MM.1S (cell line): ENCODE measurements around the gene MYO16.

Source experiments
- DNase-seq: peaks from one replicate; pipeline ENCODE4 v3.0.0-alpha.2; 2015
- H2AFZ ChIP-seq: fragments of 300-600 bp; sonication (generic); 2 replicates; pipeline ENCODE4 v1.6.0; 2016; ENCODE audit warnings: antibody characterized with exemption, low read length
- H3F3A ChIP-seq: fragments of 300-600 bp; sonication (generic); 2 replicates; pipeline ENCODE4 v1.6.1; 2016; ENCODE audit warnings: mild to moderate bottlenecking, antibody characterized with exemption, low read length, moderate library complexity, mixed read lengths; ENCODE audit not compliant: insufficient read depth
- H3K27ac ChIP-seq: fragments of 300-600 bp; sonication (generic); 2 replicates; pipeline ENCODE4 v1.5.1; 2016; ENCODE audit warnings: mild to moderate bottlenecking, low read length
- H3K27me3 ChIP-seq: fragments of 300-600 bp; sonication (generic); replicated peaks from 2 replicates; pipeline ENCODE4 v1.6.0; 2016; ENCODE audit warnings: low read length; ENCODE audit not compliant: insufficient read depth
- H3K36me3 ChIP-seq: fragments of 300-600 bp; sonication (generic); replicated peaks from 2 replicates; pipeline ENCODE4 v1.6.1; 2016; ENCODE audit warnings: mild to moderate bottlenecking, low read length, mixed read lengths; ENCODE audit not compliant: insufficient read depth
- H3K4me1 ChIP-seq: fragments of 300-600 bp; sonication (generic); 2 replicates; pipeline ENCODE4 v1.6.1; 2016; ENCODE audit warnings: low read length, mixed read lengths
- H3K4me2 ChIP-seq: fragments of 300-600 bp; sonication (generic); 2 replicates; pipeline ENCODE4 v1.6.0; 2016; ENCODE audit warnings: low read depth, low read length
- H3K4me3 ChIP-seq: fragments of 300-600 bp; sonication (generic); 2 replicates; pipeline ENCODE4 v1.5.1; 2016; ENCODE audit warnings: low read length, mixed read lengths
- H3K79me2 ChIP-seq: fragments of 300-600 bp; sonication (generic); 2 replicates; pipeline ENCODE4 v1.6.1; 2016; ENCODE audit warnings: mixed run types, low read length, mixed read lengths
- H3K9ac ChIP-seq: fragments of 300-600 bp; sonication (generic); 2 replicates; pipeline ENCODE4 v1.6.1; 2016; ENCODE audit warnings: low read length, mixed read lengths
- H3K9me2 ChIP-seq: fragments of 300-600 bp; sonication (generic); replicated peaks from 2 replicates; pipeline ENCODE4 v1.6.1; 2016; ENCODE audit warnings: mild to moderate bottlenecking, low read length, mixed read lengths; ENCODE audit not compliant: insufficient read depth
- H3K9me3 ChIP-seq: fragments of 300-600 bp; sonication (generic); replicated peaks from 2 replicates; pipeline ENCODE4 v1.6.1; 2016; ENCODE audit warnings: mild to moderate bottlenecking, low read length, mixed read lengths; ENCODE audit not compliant: insufficient read depth
- H4K20me1 ChIP-seq: fragments of 300-600 bp; sonication (generic); 2 replicates; pipeline ENCODE4 v1.6.1; 2016; ENCODE audit warnings: mild to moderate bottlenecking, low read length, moderate library complexity, mixed read lengths; ENCODE audit not compliant: insufficient read depth
- CTCF ChIP-seq: fragments of 300-600 bp; sonication (generic); IDR thresholded peaks from 2 replicates; pipeline ENCODE4 v1.5.1; 2016; ENCODE audit warnings: antibody characterized with exemption, low read length, mixed read lengths
- EZH2 ChIP-seq: fragments of 300-600 bp; sonication (generic); optimal IDR thresholded peaks from 2 replicates; pipeline ENCODE3; 2017; ENCODE audit warnings: low read depth, mild to moderate bottlenecking, antibody characterized with exemption, low read length, mixed read lengths
- EZH2phosphoT487 ChIP-seq: fragments of 300-600 bp; sonication (generic); IDR thresholded peaks from 2 replicates; pipeline ENCODE4 v1.6.1; 2018; ENCODE audit warnings: antibody characterized with exemption, low read length

MYO16 gene

GRCh38 chr13:109204657-109205056 lies 575.2 kb downstream of the MYO16 start:
- Histone ChIP-seq H3K9me2 (no peaks in the 10 kb centered on the region), H3K36me3 (no peaks in the 10 kb centered on the region), H3K4me2 (no peak overlapping the region), H4K20me1 (no peaks in the 10 kb centered on the region), H2AFZ (no peak overlapping the region), H3K27me3 (no peaks in the 10 kb centered on the region), H3K9me3 (no peaks in the 10 kb centered on the region), H3K9ac (no peak overlapping the region), H3K4me1 (peaks cover 3% of the 10 kb centered on the region), H3F3A (no peaks in the 10 kb centered on the region), H3K4me3 (no peak overlapping the region), H3K79me2 (no peaks in the 10 kb centered on the region), H3K27ac (no peak overlapping the region)
- no peak for DNase-seq
- no peak for TF ChIP-seq CTCF
- no peak for TF ChIP-seq EZH2
- TF ChIP-seq EZH2phosphoT487, result no peak

- DNase-seq, result no peak
- no peak overlapping the region for H3K27ac ChIP-seq
These were observed 575.9 kb downstream of the MYO16 start for GRCh38 chr13:109205315-109205714.

GRCh38 chr13:109206616-109207015 lies 577.2 kb downstream of the MYO16 start:
- no peaks in the 10 kb centered on the region for H4K20me1 ChIP-seq
- H3F3A ChIP-seq, result no peaks in the 10 kb centered on the region
- no peak for TF ChIP-seq EZH2phosphoT487
- no peak for TF ChIP-seq CTCF
- no peak for TF ChIP-seq EZH2
- no peaks in the 10 kb centered on the region for H3K9me2 ChIP-seq
- H3K9ac ChIP-seq, result no peak overlapping the region
- no peaks in the 10 kb centered on the region for H3K36me3 ChIP-seq
- H3K4me2 ChIP-seq, result no peak overlapping the region
- H3K4me3 ChIP-seq, result no peak overlapping the region
- peaks cover 3% of the 10 kb centered on the region for H3K4me1 ChIP-seq
- no peaks in the 10 kb centered on the region for H3K9me3 ChIP-seq
- H3K27me3 ChIP-seq, result no peaks in the 10 kb centered on the region
- H2AFZ ChIP-seq, result no peak overlapping the region
- H3K79me2 ChIP-seq, result no peaks in the 10 kb centered on the region
- DNase-seq, result no peak
- H3K27ac ChIP-seq, result no peak overlapping the region

More at GRCh38 chr13:109205315-109205714, 575.9 kb downstream of the MYO16 start:
- Histone ChIP-seq H3K4me2 (no peak overlapping the region), H3K4me1 (peaks cover 3% of the 10 kb centered on the region), H3K9me3 (no peaks in the 10 kb centered on the region), H4K20me1 (no peaks in the 10 kb centered on the region), H3K4me3 (no peak overlapping the region), H3K79me2 (no peaks in the 10 kb centered on the region), H3F3A (no peaks in the 10 kb centered on the region), H3K9ac (no peak overlapping the region), H3K9me2 (no peaks in the 10 kb centered on the region), H2AFZ (no peak overlapping the region), H3K36me3 (no peaks in the 10 kb centered on the region), H3K27me3 (no peaks in the 10 kb centered on the region)
- no peak for TF ChIP-seq EZH2phosphoT487
- no peak for TF ChIP-seq EZH2
- TF ChIP-seq CTCF, result no peak
